Measurements from ENCODE around the gene IGF2.

IGF2 gene

GRCh38 chr11:2090172-2091111, 48.7 kb downstream of the IGF2 start:
- DNase-seq: no peak

GRCh38 chr11:2089536-2090165, 49.5 kb downstream of the IGF2 start:
- DNase-seq: no peak

- no peak for DNase-seq
Measured at GRCh38 chr11:2088746-2089535, 50.2 kb downstream of the IGF2 start.

GRCh38 chr11:2088284-2088683, 50.9 kb downstream of the IGF2 start:
- no peak for DNase-seq

GRCh38 chr11:2086239-2087040, 52.7 kb downstream of the IGF2 start:
- no peak for DNase-seq

- DNase-seq: no peak
Measured at GRCh38 chr11:2085251-2086066, 53.7 kb downstream of the IGF2 start.

- DNase-seq: no peak
Measured at GRCh38 chr11:2084721-2085120, 54.5 kb downstream of the IGF2 start.
